GM18526 (cell line): Measurements from ENCODE around the gene DDRGK1.

ENCODE experiments used
- POLR2A ChIP-seq: IDR thresholded peaks from 3 replicates; pipeline ENCODE4 v1.6.1; 2011; ENCODE audit not compliant: insufficient read length; ENCODE audit errors: extremely low read depth

Gene DDRGK1

GRCh38 chr20:3166338-3166912 lies 38.1 kb downstream of the DDRGK1 start:
- TF ChIP-seq POLR2A = no peak

GRCh38 chr20:3165473-3166337 lies 38.8 kb downstream of the DDRGK1 start:
- TF ChIP-seq POLR2A = no peak

GRCh38 chr20:3164763-3165410 lies 39.6 kb downstream of the DDRGK1 start:
- TF ChIP-seq POLR2A = no peak

GRCh38 chr20:3164043-3164762 lies 40.3 kb downstream of the DDRGK1 start:
- no peak for TF ChIP-seq POLR2A

GRCh38 chr20:3163099-3164042 lies 41.1 kb downstream of the DDRGK1 start:
- TF ChIP-seq POLR2A = no peak

- TF ChIP-seq POLR2A = no peak
Measured at GRCh38 chr20:3162080-3162611, 42.3 kb downstream of the DDRGK1 start.

- no peak for TF ChIP-seq POLR2A
Measured at GRCh38 chr20:3161316-3162079, 43.0 kb downstream of the DDRGK1 start.

GRCh38 chr20:3160418-3160817 lies 44.1 kb downstream of the DDRGK1 start:
- no peak for TF ChIP-seq POLR2A

- TF ChIP-seq POLR2A = no peak
Measured at GRCh38 chr20:3158968-3159431, 45.5 kb downstream of the DDRGK1 start.

- no peak for TF ChIP-seq POLR2A
Measured at GRCh38 chr20:3157817-3158216, 46.7 kb downstream of the DDRGK1 start.

GRCh38 chr20:3156811-3157619 lies 47.5 kb downstream of the DDRGK1 start:
- TF ChIP-seq POLR2A = no peak

- TF ChIP-seq POLR2A = no peak
Measured at GRCh38 chr20:3150908-3151307, 53.6 kb downstream of the DDRGK1 start.
